Endometrium (tissue), 2 donors: Measurements from ENCODE around the gene PSRC1.

Experiments used
- FAIRE-seq: peaks from 2 replicates; lab custom pipeline; 2012; peaks lifted over from hg19 to GRCh38; lab: Jason Lieb, UNC
- donor health status: control.
- donor health status: control.

The PSRC1 gene

DNA sequence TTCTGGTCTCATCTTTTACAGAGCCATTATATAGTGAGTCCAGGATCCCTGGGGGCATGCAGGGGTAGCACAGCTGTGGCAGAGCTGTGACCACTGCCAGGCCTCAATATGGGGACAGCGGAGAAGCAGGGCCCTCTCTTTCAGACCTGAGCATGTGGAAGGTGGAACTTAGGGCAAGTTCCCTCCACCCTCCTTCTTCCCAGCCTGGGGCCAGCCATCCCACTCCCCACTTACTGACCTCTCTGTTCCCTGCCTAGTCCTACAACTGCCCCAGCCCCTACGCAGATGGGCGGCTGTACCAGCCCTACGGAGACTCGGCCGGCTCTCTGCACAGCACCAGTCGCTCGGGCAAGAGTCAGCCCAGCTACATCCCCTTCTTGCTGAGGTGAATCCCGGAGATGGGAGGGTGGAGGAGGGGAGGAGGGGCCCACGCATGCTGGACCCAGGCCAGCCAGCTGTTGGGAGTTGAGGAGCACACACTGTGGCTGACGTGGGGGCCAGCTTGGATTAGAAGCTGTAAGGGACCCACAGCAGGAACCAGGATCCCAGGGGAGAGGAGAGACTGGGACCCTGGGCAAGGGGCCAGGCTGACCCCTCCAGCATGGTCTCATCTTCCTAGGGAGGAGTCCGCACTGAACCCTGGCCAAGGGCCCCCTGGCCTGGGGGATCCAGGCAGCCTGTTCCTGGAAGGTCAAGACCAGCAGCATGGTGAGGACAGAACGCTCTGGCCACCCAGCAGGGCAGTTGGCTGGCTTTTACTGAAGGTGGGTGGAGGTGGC lies 10.7 kb downstream of the PSRC1 start:
- no peak for FAIRE-seq

DNA sequence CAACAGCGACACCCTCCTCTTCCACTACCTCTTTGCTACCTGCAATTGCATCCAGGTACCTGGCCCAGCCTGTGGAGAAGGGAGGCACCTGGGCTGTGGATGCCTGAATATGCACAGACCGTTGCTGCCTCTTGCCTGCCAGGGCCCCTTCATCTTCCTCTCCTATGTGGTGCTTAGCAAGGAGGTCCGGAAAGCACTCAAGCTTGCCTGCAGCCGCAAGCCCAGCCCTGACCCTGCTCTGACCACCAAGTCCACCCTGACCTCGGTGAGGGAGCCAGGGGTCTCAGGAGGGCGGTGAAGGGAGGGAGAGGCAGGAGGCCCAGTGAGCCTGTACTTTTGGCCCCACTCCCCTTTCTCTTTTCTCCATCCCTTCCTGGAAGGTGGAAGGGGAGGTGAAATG lies 11.5 kb downstream of the PSRC1 start:
- no peak for FAIRE-seq

DNA sequence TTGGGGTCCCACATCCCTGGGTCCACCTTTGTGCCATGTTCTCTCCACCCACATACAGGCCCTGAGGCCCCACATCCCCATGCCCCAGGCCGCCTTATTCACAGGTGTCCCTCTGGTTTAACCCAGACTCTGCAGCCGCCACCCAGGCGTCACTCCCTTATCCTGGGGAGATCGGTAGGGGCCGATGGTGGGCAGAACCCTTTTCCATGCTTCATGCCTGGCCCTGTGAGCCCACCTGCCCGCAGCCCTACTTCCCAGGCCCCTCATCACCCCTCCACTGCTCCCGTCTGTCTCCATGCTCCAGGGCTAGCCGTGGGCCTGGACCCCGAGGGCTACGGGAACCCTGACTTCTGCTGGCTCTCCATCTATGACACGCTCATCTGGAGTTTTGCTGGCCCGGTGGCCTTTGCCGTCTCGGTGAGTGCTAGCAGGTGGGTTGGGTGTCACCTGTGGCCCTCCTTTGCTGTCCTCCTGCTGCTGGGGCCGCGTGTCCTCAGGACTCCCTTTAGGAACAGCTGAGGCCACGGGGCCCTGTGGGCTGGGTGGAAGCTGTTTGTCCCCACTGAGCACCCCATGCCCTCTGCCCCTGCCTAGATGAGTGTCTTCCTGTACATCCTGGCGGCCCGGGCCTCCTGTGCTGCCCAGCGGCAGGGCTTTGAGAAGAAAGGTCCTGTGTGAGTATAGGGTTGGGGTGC lies 12.2 kb downstream of the PSRC1 start:
- FAIRE-seq = no peak

DNA sequence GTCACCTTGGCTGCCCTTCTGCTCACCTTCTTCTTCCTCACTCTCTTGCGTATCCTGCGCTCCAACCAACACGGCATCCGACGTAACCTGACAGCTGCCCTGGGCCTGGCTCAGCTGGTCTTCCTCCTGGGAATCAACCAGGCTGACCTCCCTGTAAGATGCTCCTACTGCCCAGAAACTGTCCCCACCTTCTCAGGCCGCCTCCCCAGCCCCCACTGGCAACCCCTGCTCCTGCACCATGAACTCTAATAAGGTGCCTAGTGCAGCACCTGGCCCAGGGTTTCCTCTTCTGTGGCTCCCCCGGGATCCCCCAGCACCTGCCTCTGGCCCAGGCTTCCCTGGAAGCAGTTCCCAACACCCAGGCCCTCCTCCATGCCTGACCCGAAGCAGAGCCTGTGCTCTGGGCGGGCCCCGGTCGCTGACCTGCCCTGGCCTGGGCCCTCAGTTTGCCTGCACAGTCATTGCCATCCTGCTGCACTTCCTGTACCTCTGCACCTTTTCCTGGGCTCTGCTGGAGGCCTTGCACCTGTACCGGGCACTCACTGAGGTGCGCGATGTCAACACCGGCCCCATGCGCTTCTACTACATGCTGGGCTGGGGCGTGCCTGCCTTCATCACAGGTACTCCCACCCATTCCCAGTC lies 12.8 kb downstream of the PSRC1 start:
- FAIRE-seq = no peak

DNA sequence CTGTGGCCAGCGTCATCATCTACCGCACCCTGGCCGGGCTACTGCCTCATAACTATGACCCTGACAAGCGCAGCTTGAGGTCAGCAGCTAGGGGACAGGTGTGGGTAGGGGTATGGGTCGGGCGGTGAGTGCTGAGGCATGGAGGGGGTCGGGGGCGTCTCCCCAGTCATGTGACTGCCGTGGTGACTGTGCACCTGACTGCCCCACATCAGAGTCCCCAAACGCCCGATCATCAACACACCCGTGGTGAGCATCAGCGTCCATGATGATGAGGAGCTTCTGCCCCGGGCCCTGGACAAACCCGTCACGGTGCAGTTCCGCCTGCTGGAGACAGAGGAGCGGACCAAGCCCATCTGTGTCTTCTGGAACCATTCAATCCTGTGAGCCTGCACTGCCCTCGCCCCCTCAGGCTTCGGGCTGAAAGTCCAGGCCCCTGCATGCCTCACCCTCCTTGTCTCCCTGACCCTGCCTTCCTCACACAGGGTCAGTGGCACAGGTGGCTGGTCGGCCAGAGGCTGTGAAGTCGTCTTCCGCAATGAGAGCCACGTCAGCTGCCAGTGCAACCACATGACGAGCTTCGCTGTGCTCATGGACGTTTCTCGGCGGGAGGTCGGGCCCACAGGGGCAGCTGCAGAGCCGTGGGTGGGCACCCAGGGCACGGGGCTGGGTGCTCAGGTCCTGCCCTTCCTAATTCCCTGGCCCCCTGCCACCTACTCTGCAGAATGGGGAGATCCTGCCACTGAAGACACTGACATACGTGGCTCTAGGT lies 13.5 kb downstream of the PSRC1 start:
- FAIRE-seq = no peak

DNA sequence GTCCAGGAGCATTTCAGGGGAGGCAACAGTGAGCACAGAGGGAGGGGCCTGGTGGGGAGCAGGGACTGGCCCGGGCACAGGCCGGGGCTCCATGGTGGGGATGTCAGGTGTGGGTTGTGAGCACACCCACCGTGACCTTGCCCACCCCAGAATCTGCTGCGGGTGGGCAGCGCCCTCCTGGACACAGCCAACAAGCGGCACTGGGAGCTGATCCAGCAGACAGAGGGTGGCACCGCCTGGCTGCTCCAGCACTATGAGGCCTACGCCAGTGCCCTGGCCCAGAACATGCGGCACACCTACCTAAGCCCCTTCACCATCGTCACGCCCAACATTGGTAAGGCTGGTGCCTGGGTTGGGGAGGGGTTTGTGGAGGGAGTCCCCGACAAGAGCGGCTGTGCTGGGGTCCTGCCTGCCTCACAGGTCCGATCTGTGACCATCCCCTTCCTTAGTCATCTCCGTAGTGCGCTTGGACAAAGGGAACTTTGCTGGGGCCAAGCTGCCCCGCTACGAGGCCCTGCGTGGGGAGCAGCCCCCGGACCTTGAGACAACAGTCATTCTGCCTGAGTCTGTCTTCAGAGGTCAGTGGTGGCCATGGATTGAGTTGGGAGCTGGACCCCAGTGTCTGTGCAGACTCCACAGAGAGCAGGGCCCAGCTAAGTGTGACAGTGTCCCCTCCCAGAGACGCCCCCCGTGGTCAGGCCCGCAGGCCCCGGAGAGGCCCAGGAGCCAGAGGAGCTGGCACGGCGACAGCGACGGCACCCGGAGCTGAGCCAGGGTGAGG lies 14.3 kb downstream of the PSRC1 start:
- FAIRE-seq = no peak

DNA sequence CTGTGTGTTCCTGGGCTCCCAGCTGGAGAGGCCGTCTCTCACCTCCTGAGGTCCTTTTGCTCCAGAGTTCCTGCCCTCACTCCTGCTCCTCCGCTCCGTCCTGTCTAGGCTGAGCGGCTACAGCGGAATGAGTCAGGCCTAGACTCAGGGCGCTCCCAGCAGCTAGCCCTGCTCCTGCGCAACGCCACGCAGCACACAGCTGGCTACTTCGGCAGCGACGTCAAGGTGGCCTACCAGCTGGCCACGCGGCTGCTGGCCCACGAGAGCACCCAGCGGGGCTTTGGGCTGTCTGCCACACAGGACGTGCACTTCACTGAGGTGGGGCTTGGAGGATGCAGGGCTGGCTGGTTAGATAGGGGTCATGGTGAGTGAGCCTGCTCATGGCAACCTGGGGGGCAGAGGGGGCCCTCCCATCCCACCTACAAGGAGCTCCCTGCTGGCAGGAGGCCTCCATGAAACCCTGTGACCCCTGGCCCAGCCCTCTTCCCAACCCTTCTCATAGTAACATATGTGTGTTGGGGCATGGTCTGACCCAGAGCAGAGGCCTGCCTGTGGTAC lies 15.1 kb downstream of the PSRC1 start:
- FAIRE-seq = no peak

DNA sequence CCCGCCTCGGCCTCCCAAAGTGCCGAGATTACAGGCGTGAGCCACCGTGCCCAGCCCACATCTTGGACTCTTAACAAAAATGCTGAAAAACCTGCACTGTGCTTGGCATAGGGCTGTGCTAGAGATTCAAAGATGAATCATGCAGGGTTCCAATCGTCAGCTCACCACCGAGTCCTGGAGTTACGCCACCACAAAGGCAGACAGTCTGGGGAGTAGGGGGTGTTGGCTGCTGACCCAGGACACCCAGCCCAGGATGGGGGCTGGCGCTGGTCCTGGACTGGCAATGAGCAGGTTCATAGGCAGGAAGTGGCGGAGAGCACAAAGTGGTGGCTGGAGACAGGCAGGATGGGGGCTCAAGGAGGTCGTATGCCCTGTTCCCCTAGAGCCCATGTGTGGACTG lies 16.0 kb downstream of the PSRC1 start:
- FAIRE-seq = no peak

DNA sequence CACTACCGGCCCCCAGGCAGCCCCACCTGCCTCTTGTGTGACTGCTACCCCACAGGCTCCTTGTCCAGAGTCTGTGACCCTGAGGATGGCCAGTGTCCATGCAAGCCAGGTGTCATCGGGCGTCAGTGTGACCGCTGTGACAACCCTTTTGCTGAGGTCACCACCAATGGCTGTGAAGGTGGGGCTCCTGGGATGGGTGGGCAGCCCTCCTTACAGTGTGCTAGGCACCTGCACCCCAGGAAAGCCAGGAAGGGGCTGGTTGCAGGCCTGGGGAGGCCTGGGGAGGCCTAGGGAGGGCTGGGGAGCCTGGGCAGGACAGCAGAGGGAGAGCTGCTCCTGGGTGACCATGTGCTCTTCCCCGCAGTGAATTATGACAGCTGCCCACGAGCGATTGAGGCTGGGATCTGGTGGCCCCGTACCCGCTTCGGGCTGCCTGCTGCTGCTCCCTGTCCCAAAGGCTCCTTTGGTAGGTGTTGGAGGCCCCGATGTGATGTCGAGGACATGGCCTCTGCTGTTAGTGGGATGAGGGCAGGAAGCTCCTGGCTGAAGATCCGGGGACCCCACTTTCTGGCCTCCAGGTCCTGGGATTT lies 17.1 kb downstream of the PSRC1 start:
- no peak for FAIRE-seq

DNA sequence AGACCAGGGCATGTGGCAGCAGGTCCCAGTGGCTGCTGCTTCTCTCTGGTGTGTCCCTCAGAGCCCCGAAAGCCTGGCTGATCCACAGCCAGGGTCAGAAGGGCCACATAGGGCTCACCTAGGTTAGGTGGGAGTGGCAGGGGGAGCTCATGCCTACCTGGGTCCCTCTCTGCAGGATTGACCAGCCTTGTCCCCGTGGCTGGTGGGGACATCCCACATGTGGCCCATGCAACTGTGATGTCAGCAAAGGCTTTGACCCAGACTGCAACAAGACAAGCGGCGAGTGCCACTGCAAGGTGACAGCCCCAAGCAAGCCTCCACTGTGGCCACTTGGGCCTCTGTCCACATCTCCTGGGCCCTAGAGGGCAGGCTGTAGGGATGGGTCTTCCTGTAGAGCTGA lies 17.9 kb downstream of the PSRC1 start:
- FAIRE-seq = no peak

DNA sequence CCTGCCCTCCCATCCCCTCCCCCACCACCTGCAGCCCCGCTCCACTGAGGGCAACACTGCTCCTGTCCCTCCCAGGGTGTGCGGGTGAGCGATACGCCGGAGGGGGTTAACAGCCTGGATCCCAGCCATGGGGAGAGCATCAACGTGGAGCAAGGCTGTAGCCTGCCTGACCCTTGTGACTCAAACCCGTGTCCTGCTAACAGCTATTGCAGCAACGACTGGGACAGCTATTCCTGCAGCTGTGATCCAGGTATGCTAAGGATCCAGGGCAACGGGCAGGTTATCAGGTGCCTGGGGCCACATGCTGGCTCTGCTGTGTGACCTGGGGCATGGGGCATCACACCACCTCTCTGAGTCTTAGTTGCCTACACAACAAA lies 18.6 kb downstream of the PSRC1 start:
- no peak for FAIRE-seq

DNA sequence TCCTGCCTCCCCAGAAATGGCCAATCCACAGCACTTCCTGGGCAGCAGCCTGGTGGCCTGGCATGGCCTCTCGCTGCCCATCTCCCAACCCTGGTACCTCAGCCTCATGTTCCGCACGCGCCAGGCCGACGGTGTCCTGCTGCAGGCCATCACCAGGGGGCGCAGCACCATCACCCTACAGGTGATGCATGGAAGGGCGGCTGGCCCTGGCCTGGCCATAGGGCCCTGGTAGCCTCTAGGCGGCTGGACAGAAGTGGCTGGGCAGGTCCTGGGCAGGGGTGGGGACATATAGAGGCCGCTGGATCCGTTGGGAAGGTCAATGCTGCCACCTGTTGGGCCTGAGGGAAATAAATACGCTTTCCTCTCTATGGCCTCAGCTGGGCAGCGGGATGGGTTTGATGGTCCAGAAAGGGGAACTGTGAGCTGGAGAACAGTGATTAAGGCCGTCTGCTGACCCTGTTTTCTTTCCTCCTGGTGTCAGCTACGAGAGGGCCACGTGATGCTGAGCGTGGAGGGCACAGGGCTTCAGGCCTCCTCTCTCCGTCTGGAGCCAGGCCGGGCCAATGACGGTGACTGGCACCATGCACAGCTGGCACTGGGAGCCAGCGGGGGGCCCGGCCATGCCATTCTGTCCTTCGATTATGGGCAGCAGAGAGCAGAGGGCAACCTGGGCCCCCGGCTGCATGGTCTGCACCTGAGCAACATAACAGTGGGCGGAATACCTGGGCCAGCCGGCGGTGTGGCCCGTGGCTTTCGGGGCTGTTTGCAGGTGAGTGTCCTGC lies 19.2 kb downstream of the PSRC1 start:
- FAIRE-seq = peak; percentile 23

DNA sequence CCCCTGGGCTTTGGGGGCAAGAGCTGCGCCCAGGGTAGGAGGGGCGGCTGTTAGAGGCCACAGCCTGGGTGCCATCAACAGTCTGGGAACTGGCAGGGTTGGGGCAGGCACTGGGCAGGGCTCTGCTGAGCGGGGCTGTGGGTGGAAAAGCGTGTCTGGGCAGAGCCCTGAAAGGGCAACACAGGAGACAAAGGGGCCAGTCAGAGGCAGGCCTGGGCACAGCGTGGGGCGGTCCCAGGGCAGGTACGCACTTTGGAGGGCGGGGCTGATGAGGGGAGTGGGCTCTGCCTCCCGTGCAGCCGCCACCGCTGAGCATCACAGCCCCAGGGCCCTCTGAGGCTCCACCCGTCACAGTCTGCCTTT lies 19.7 kb downstream of the PSRC1 start:
- no peak for FAIRE-seq

DNA sequence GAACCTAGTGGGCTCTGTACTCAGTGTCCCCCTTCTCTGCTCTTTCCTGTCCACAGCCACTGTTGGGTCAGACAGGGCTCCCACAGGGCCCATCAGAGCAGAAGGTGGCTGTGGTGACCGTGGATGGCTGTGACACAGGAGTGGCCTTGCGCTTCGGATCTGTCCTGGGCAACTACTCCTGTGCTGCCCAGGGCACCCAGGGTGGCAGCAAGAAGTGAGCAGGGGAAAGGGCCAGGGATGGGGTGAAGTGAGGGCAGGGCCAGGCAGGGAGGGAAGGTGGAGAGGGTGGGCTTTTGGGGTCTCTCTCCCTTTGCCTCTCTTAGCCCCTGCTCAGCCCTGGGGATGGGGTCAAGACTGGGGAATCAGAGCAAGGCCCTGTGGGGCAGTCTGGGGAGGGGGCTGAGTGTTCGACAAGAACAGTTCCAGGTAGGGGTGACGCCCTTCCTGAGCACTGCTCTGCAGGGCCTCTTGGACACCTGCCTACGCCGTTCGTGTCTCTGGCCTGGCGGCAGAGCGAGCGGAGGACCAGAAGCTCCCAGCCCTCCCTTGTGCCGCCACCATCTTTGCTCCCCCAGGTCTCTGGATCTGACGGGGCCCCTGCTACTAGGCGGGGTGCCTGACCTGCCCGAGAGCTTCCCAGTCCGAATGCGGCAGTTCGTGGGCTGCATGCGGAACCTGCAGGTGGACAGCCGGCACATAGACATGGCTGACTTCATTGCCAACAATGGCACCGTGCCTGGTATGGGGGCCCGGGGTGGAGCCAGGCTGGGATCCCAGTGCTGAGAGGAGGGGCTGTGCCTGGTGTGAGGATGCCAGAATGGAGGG lies 20.5 kb downstream of the PSRC1 start:
- FAIRE-seq = no peak

DNA sequence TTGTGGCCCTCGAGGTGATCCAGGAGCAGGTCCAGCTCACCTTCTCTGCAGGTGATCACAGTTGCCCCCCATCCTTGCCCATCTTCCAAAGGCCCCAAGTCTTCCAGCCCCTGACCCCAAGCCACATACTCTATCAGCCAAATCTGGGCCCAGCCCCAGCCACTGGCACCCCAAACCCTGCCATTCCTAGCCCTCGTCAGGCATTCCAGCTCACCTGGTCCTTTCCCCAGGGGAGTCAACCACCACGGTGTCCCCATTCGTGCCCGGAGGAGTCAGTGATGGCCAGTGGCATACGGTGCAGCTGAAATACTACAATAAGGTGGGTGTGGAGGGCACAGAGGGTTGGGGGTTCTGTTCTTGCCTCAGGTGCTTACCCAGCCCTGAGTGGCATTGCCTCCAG lies 21.4 kb downstream of the PSRC1 start:
- no peak for FAIRE-seq

DNA sequence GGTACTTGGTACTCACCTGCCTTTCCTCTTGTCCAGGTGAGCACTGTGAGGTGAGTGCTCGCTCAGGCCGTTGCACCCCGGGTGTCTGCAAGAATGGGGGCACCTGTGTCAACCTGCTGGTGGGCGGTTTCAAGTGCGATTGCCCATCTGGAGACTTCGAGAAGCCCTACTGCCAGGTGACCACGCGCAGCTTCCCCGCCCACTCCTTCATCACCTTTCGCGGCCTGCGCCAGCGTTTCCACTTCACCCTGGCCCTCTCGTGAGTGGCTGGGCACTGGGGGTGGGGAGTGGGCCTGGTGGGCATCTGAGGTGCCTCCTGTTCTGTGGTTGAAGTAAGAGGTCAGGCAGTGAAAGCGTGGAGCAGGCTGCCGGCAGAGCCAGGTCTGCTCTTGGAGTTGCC lies 21.9 kb downstream of the PSRC1 start:
- FAIRE-seq = no peak

DNA sequence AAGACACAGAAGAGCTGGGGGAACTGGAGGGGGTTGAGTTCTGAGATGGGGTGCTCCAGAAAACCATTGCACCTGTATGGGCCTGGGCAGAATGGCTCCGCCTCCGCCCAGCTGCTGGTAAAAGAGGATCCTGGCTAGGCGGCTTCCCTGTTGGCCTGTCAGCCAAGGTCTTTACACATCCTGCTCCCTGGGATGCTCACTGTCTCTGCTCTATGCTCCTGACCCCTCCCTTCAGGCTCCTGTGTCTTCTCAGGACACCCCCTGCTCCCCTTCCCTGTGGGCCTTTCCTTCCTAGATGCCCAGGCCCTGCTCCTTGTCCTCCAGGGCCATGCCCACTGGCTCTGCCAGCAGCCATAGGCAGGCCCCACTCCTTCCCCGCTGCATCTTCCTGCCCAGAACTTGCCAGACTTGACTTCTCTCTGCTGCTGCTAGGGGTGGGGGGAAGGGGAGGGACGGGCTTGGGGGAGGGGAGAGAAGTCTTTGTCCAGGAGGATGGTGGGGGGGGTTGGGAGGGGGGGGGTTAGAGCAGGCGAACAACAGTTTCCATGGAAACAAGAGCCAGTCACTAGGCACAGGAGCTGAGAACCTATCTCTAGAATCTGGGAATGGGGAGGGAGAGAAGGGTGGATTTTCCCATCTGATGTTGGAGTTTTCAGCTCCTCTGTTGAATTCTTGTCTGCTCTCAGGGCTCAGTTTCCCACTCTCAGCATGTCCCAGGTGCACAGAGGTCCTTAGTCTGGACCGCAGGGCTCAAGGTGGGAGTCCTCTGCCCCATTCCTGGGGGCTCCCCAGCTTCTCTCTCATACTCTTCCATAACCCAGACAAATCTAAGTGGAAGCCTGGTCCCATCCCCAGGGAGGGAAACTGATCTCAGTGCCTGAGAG lies 23.0 kb downstream of the PSRC1 start:
- no peak for FAIRE-seq
